Astrocyte of the spinal cord (primary cell): ENCODE data around the gene ATP8B3.
A peak's percentile ranks its signal among the peaks of the same experiment; 100 is the strongest.

Experiments
- DNase-seq: peaks from one replicate; pipeline ENCODE4 v3.0.0; 2011; ENCODE audit warnings: low read depth, low spot score
- H3K4me3 ChIP-seq: 2 replicates; pipeline ENCODE4 v1.5.1; 2011; ENCODE audit warnings: low read depth, mild to moderate bottlenecking, low read length, moderate library complexity
- CTCF ChIP-seq: IDR thresholded peaks from 2 replicates; pipeline ENCODE4 v1.5.1; 2012; ENCODE audit warnings: low read depth, mild to moderate bottlenecking, low read length, inconsistent platforms
- in situ Hi-C: cut with HindIII; loops from 2 replicates; pipeline ENCODE4 v1.10.0; 2017; ENCODE audit warnings: low sequenced_read_pairs

The ATP8B3 gene

GRCh38 chr19:1849132-1849474 is 37.0 kb upstream of the ATP8B3 start:
- peak overlapping the region; percentile 15 for H3K4me3 ChIP-seq
- DNase-seq, result no peak
- in situ Hi-C loops, result no loop called here
- TF ChIP-seq CTCF, result no peak

- TF ChIP-seq CTCF, result peak; percentile 92
- DNase-seq, result peak; percentile 97
- peak within 1 kb of the TSS; percentile 97 for H3K4me3 ChIP-seq
- in situ Hi-C loops, result no loop called here
Observed at GRCh38 chr19:1848399-1849131, 36.5 kb upstream of the ATP8B3 start, which contains the start of gene REXO1. Gene REXO1, minus strand, starts transcription at chr19:1848483. Its CDS starts 125 bp downstream, at chr19:1848358.

GRCh38 chr19:1847684-1848398 is 35.8 kb upstream of the ATP8B3 start:
- H3K4me3 ChIP-seq, result peak overlapping the region; percentile 97
- in situ Hi-C loops, result no loop called here
- TF ChIP-seq CTCF, result no peak
- peak; percentile 39 for DNase-seq

- TF ChIP-seq CTCF, result no peak
- in situ Hi-C loops, result no loop called here
- peak overlapping the region; percentile 97 for H3K4me3 ChIP-seq
- DNase-seq, result peak; percentile 32
Observed at GRCh38 chr19:1847348-1847683, 35.2 kb upstream of the ATP8B3 start.

- TF ChIP-seq CTCF, result no peak
- no peak overlapping the region for H3K4me3 ChIP-seq
- in situ Hi-C loops, result no loop called here
- DNase-seq, result no peak
Observed at GRCh38 chr19:1846517-1847204, 34.6 kb upstream of the ATP8B3 start.

DNA sequence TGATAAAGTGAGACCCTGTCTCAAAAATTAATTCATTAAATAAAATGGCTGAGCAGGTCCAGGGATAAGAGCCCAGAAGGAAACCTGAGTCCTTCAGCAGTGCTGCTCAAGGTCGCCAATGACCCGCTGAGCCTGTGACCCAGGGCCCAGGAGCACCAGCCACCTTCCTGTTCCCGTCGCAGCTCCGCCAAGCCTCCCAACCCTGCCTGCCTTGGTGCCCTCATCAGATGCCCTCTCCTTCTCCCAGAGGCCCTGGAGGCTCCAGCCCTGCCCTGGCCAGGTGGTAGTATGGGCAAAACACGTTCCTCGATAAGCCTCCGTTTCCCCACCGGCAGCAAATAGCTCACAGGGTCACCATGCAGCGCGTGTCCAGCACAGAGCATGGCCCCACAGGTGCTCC is 33.6 kb upstream of the ATP8B3 start:
- H3K4me3 ChIP-seq, result no peak overlapping the region
- in situ Hi-C loops, result no loop called here
- no peak for DNase-seq
- no peak for TF ChIP-seq CTCF
